Breast epithelium (tissue), 4 donors: ENCODE measurements around the gene NAIF1. TPM values are rescaled to one million over a fixed set of nuclear protein-coding genes. Genes with fewer than 3 reads are reported as not detected.

Experiments used
- DNase-seq, 2 donors: peaks; one replicate each; pipeline ENCODE4 v3.0.0-alpha.2; 2019; ENCODE audit warnings: low spot score in 2 of 2
- H3K27ac ChIP-seq, 2 donors: fragments of 200-600 bp; sonication (generic) in 1 of 2; one replicate each; pipeline ENCODE4 v1.5.1; 2016 to 2019; ENCODE audit warnings: mild to moderate bottlenecking in 1 of 2
- H3K27me3 ChIP-seq, 2 donors: fragments of 200-600 bp; sonication (generic) in 1 of 2; one replicate each; pipeline versions ENCODE4 v1.5.1 to v1.6.0; 2017 to 2019; ENCODE audit warnings: control low read depth in 1 of 2, mild to moderate bottlenecking in 1 of 2
- H3K36me3 ChIP-seq: fragments of 200-600 bp; one replicate; pipeline ENCODE4 v1.5.1; 2019
- H3K4me1 ChIP-seq, 2 donors: fragments of 200-600 bp; sonication (generic); one replicate each; pipeline ENCODE4 v1.5.1; 2016 to 2019; ENCODE audit warnings: control low read depth in 1 of 2
- H3K4me3 ChIP-seq, 3 donors: fragments of 200-600 bp; sonication (generic); 1 replicate in 2 of 3; 2 replicates in 1 of 3; pipeline ENCODE4 v1.5.1; 2016 to 2019; ENCODE audit warnings: mild to moderate bottlenecking in 3 of 3, moderate library complexity in 2 of 3
- H3K9me3 ChIP-seq, 2 donors: fragments of 200-600 bp; sonication (generic) in 1 of 2; one replicate each; pipeline ENCODE4 v1.5.1; 2016 to 2019; ENCODE audit warnings: control low read depth in 1 of 2
- POLR2A ChIP-seq: fragments of 450-650 bp; IDR thresholded peaks from one replicate; pipeline ENCODE4 v1.6.1; 2016; ENCODE audit warnings: antibody characterized with exemption, mild to moderate bottlenecking, moderate library complexity
- POLR2AphosphoS5 ChIP-seq, 3 donors: sonication (generic); formaldehyde crosslinking; IDR thresholded peaks; one replicate each; pipeline ENCODE4 v1.6.1; 2017; ENCODE audit warnings: antibody characterized with exemption in 3 of 3
- intact Hi-C: fragments of 100-400 bp; cut with DNase I; formaldehyde crosslinking; loops from one replicate; pipeline ENCODE4 v1.15.1; 2023; ENCODE audit warnings: low total_unique reads
- total RNA-seq, 3 donors: library from RNA; depleted of rRNA; stranded (reverse); fragments of >200 nt; gene quantifications; one replicate each; pipeline ENCODE4 v1.1.0, GENCODE V29; 2016
- TF ChIP-seq, protein P1 (sequence below), 3 donors: fragments of 450-650 bp; IDR thresholded peaks; one replicate each; pipeline ENCODE4 v1.5.1; 2016 to 2017; ENCODE audit warnings: antibody characterized with exemption in 3 of 3, mild to moderate bottlenecking in 3 of 3, moderate library complexity in 3 of 3

NAIF1 gene, protein sequence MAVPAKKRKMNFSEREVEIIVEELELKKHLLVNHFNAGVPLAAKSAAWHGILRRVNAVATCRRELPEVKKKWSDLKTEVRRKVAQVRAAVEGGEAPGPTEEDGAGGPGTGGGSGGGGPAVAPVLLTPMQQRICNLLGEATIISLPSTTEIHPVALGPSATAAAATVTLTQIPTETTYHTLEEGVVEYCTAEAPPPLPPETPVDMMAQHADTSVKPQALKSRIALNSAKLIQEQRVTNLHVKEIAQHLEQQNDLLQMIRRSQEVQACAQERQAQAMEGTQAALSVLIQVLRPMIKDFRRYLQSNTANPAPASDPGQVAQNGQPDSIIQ
- 10 to 100 TPM in 2 of 3 donors, 1 to 10 TPM in 1; 8.8 to 13.1 (median 11.9) TPM for total RNA-seq

DNA sequence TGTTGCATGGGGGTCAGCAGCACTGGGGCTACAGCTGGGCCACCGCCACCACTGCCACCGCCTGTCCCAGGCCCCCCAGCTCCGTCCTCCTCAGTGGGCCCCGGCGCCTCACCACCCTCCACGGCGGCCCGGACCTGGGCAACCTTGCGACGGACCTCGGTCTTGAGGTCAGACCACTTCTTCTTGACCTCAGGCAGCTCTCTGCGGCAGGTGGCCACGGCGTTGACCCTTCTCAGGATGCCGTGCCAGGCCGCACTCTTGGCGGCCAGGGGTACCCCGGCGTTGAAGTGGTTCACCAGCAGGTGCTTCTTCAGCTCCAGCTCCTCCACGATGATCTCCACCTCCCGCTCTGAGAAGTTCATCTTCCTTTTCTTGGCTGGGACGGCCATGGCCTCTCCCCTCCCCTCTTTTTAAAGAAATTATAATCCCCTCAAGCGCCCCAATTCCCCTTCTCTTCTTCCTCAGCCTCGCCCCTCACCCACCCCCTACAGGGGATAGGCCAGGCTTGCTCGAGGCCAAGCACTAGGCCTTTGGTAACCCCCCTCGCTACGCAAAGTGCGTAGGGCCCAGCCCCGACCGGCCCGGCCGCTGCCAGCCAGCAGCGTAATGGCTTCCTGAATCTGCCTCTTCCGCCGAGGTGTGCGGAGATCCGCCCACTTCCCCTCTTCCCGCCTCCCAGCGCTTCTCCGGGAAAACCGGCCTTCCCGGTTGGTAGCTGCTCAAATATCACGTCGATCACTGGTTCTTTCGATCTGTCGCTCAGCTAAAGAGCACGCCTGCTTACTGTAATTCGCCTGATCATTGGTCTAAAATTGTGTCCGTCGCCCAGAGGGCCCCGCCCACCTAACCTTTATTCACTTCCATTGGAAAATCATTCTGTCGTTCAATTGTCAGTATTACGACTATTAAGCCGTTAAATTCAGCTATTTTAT lies at the start of gene NAIF1:
NAIF1 (minus strand) TSS at position 608 of the 932 bp plus-strand sequence; CDS start at position 389, 219 bp downstream.
- Histone ChIP-seq H3K36me3 (no peaks in the 10 kb centered on the region), H3K4me1 (peaks cover 13 to 15% of the 10 kb centered on the region in 2 donors), H3K27me3 (no peaks in the 10 kb centered on the region), H3K4me3 (peak within 1 kb of the TSS; percentile 78 to 96 (median 86)), H3K9me3 (no peaks in the 10 kb centered on the region), H3K27ac (peak within 1 kb of the TSS; percentile 99 to 100)
- peak; percentile 1 to 77 (median 77) for TF ChIP-seq POLR2AphosphoS5 (IDR thresholded peaks at IDR 0.05)
- TF ChIP-seq, protein P1, sequence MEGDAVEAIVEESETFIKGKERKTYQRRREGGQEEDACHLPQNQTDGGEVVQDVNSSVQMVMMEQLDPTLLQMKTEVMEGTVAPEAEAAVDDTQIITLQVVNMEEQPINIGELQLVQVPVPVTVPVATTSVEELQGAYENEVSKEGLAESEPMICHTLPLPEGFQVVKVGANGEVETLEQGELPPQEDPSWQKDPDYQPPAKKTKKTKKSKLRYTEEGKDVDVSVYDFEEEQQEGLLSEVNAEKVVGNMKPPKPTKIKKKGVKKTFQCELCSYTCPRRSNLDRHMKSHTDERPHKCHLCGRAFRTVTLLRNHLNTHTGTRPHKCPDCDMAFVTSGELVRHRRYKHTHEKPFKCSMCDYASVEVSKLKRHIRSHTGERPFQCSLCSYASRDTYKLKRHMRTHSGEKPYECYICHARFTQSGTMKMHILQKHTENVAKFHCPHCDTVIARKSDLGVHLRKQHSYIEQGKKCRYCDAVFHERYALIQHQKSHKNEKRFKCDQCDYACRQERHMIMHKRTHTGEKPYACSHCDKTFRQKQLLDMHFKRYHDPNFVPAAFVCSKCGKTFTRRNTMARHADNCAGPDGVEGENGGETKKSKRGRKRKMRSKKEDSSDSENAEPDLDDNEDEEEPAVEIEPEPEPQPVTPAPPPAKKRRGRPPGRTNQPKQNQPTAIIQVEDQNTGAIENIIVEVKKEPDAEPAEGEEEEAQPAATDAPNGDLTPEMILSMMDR (IDR thresholded peaks at IDR 0.05), result no peak
- TF ChIP-seq POLR2A, result peak; percentile 54
- intact Hi-C loops, result no loop called here
- peak; percentile 97 to 99 for DNase-seq

- H3K27ac ChIP-seq, result no peak overlapping the region
- no peak for DNase-seq
- H3K36me3 ChIP-seq, result no peaks in the 10 kb centered on the region
- no peak overlapping the region for H3K4me3 ChIP-seq
- TF ChIP-seq POLR2A (no peak), POLR2AphosphoS5 (IDR thresholded peaks at IDR 0.05) (no peak)
- TF ChIP-seq, protein P1 (IDR thresholded peaks at IDR 0.05), result no peak
- no peaks in the 10 kb centered on the region for H3K4me1 ChIP-seq
- H3K27me3 ChIP-seq, result no peaks in the 10 kb centered on the region
- no peaks in the 10 kb centered on the region for H3K9me3 ChIP-seq
- intact Hi-C loops, result no loop called here
These were observed 49.3 kb upstream of the NAIF1 start for GRCh38 chr9:128116104-128117083.

DNA sequence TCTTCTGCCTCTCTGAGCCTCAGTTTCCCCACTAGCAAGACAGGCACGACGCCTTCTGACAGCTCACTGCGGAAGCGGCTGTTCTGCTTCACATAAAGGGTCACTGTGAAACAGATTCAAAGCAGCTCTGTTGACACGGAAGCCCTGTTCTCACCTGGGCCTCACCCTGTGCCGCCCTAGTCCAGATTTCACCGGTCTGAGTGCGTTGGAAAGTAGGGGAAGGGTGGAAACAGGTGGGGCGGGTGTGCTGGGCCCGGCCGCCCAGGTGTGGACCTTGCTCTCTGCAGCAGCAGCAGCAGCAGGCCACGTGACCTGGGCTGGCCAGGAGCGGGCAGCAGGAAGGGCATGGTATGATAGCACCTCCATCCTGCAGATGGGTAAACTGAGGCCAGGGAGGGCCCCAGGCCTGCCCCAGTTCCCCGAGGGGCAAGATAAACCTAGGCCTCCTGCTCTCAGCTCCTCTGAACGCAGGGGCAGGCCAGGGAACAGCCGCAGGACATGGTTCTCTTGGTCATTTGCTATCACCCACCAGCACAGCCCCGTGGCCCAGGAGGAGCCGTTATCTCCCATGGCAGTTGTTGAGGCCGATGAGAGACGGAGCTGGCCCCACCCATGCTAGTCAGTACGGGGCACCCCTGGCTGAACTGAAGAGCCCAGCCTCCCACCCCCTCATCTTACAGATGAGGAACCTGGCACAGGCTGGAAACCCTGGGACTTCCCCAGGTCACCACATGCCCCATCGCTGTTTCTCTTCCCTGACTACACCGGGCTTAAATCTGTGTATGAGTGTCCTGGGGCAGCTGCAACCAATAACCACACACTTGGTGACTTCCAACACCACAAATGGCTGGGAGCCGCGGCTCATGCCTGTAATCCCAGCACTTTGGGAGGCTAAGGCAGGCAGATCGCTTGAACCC lies 48.3 kb upstream of the NAIF1 start:
- Histone ChIP-seq H3K4me3 (no peak overlapping the region), H3K9me3 (no peaks in the 10 kb centered on the region), H3K4me1 (no peaks in the 10 kb centered on the region), H3K27me3 (no peaks in the 10 kb centered on the region), H3K27ac (peak overlapping the region in 1 of 2 donors; percentile 51), H3K36me3 (no peaks in the 10 kb centered on the region)
- no peak for DNase-seq
- intact Hi-C loops, result no loop called here
- no peak for TF ChIP-seq POLR2A
- TF ChIP-seq, protein P1 (IDR thresholded peaks at IDR 0.05), result no peak
- no peak for TF ChIP-seq POLR2AphosphoS5 (IDR thresholded peaks at IDR 0.05)
